Measurements from ENCODE around the gene RASGRF1.

DNA sequence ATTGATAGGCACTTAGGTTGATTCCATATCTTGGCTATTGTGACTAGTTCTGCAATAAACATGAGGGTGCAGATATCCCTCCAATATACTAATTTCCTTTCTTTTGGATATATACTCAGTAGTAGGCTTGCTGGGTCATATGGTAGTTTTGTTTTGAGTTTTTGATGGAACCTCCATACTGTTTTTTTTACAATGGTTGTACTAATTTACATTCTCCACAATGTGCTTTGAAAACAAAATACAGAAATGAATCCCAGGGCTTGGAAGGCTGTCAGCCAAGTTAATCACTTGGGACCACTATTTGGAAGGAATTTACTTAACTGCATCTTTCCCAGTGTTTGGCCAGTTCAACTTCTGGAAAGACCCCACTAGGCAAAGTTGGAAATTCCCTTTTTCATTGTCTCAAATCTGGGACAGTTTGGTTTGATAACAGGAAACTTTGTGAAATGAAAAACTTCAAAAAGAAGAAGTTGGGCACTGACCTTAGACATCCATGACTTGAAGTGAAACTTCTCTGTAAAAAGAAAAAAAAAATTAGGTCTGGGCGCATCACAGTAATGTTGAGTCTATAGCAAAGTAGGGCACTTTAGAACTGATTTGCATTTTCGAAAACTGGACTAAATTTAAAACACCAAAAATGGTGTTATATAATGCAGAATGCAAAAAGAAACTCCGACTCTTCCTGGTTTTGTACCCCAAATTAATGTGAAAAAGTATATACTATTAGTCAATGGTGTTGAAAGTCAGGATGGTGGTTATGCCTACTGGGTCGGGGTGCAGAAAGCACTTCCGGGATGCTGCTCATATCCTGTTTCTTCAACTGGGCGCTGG is 151.7 kb downstream of the RASGRF1 start:
- no peak for TF ChIP-seq CTCF (IDR thresholded peaks at IDR 0.05)
- no peak for TF ChIP-seq POLR2A (IDR thresholded peaks at IDR 0.05)
